Skeletal muscle satellite cell (primary cell): ENCODE results near the gene KANK2.

Experiments
- H3K27me3 ChIP-seq: 2 replicates; pipeline ENCODE4 v1.7.0; 2013; ENCODE audit warnings: low read length; ENCODE audit not compliant: control insufficient read depth, insufficient read depth
- H3K36me3 ChIP-seq: 2 replicates; pipeline ENCODE4 v1.7.0; 2013; ENCODE audit warnings: mild to moderate bottlenecking, control low read depth, low read length; ENCODE audit not compliant: insufficient read depth
- H3K4me1 ChIP-seq: 2 replicates; pipeline ENCODE4 v1.7.0; 2013; ENCODE audit warnings: low read length; ENCODE audit not compliant: control insufficient read depth, insufficient read depth
- H3K4me2 ChIP-seq: 2 replicates; pipeline ENCODE4 v1.7.0; 2013; ENCODE audit warnings: mild to moderate bottlenecking, low read length
- H3K4me3 ChIP-seq: 2 replicates; pipeline ENCODE4 v1.7.0; 2013; ENCODE audit warnings: low read length
- H3K9ac ChIP-seq: 2 replicates; pipeline ENCODE4 v1.7.0; 2013; ENCODE audit warnings: mild to moderate bottlenecking, low read depth, low read length, moderate library complexity
- H3K9me3 ChIP-seq: replicated peaks from 2 replicates; pipeline ENCODE4 v1.7.0; 2013; ENCODE audit warnings: mild to moderate bottlenecking, control low read depth, low read length

Gene KANK2

GRCh38 chr19:11223200-11223599, 25.9 kb upstream of the KANK2 start:
- H3K27me3 ChIP-seq: no peaks in the 10 kb centered on the region
- no peaks in the 10 kb centered on the region for H3K4me1 ChIP-seq
- H3K4me3 ChIP-seq: no peak overlapping the region
- no peak overlapping the region for H3K9ac ChIP-seq
- H3K36me3 ChIP-seq: peaks cover 34% of the 10 kb centered on the region
- H3K9me3 ChIP-seq: peaks cover 9% of the 10 kb centered on the region
- H3K4me2 ChIP-seq: no peak overlapping the region

- H3K27me3 ChIP-seq: no peaks in the 10 kb centered on the region
- H3K4me1 ChIP-seq: no peaks in the 10 kb centered on the region
- no peak overlapping the region for H3K4me2 ChIP-seq
- peaks cover 33% of the 10 kb centered on the region for H3K36me3 ChIP-seq
- H3K9me3 ChIP-seq: peaks cover 9% of the 10 kb centered on the region
- no peak overlapping the region for H3K4me3 ChIP-seq
- H3K9ac ChIP-seq: no peak overlapping the region
These were observed 23.8 kb upstream of the KANK2 start for GRCh38 chr19:11221082-11221598.

- no peak overlapping the region for H3K9ac ChIP-seq
- H3K36me3 ChIP-seq: peaks cover 29% of the 10 kb centered on the region
- no peaks in the 10 kb centered on the region for H3K9me3 ChIP-seq
- H3K27me3 ChIP-seq: no peaks in the 10 kb centered on the region
- no peak overlapping the region for H3K4me3 ChIP-seq
- no peaks in the 10 kb centered on the region for H3K4me1 ChIP-seq
- no peak overlapping the region for H3K4me2 ChIP-seq
These were observed 17.0 kb upstream of the KANK2 start for GRCh38 chr19:11214387-11214786.

- H3K9ac ChIP-seq: no peak overlapping the region
- no peak overlapping the region for H3K4me2 ChIP-seq
- peaks cover 21% of the 10 kb centered on the region for H3K36me3 ChIP-seq
- no peaks in the 10 kb centered on the region for H3K9me3 ChIP-seq
- no peaks in the 10 kb centered on the region for H3K27me3 ChIP-seq
- H3K4me1 ChIP-seq: no peaks in the 10 kb centered on the region
- no peak overlapping the region for H3K4me3 ChIP-seq
These were observed 13.2 kb upstream of the KANK2 start for GRCh38 chr19:11210656-11210928.

- peaks cover 17% of the 10 kb centered on the region for H3K36me3 ChIP-seq
- no peak overlapping the region for H3K4me3 ChIP-seq
- no peaks in the 10 kb centered on the region for H3K27me3 ChIP-seq
- no peak overlapping the region for H3K4me2 ChIP-seq
- H3K9me3 ChIP-seq: no peaks in the 10 kb centered on the region
- H3K4me1 ChIP-seq: peaks cover 5% of the 10 kb centered on the region
- H3K9ac ChIP-seq: no peak overlapping the region
These were observed 12.7 kb upstream of the KANK2 start for GRCh38 chr19:11209839-11210655.

- Histone ChIP-seq H3K27me3 (no peaks in the 10 kb centered on the region), H3K4me3 (no peak overlapping the region), H3K9me3 (no peaks in the 10 kb centered on the region), H3K4me1 (peaks cover 18% of the 10 kb centered on the region), H3K4me2 (no peak overlapping the region), H3K36me3 (peaks cover 17% of the 10 kb centered on the region), H3K9ac (no peak overlapping the region)
These were observed 11.5 kb upstream of the KANK2 start for GRCh38 chr19:11208561-11209471.

- no peak overlapping the region for H3K4me3 ChIP-seq
- no peaks in the 10 kb centered on the region for H3K9me3 ChIP-seq
- peaks cover 9% of the 10 kb centered on the region for H3K36me3 ChIP-seq
- H3K9ac ChIP-seq: no peak overlapping the region
- peaks cover 32% of the 10 kb centered on the region for H3K4me1 ChIP-seq
- no peak overlapping the region for H3K4me2 ChIP-seq
- no peaks in the 10 kb centered on the region for H3K27me3 ChIP-seq
These were observed 8.7 kb upstream of the KANK2 start for GRCh38 chr19:11205939-11206570.

GRCh38 chr19:11204943-11205349, 7.6 kb upstream of the KANK2 start:
- H3K4me1 ChIP-seq: peaks cover 32% of the 10 kb centered on the region
- peak overlapping the region; percentile 29 for H3K4me2 ChIP-seq
- H3K27me3 ChIP-seq: no peaks in the 10 kb centered on the region
- H3K4me3 ChIP-seq: no peak overlapping the region
- peaks cover 6% of the 10 kb centered on the region for H3K36me3 ChIP-seq
- no peak overlapping the region for H3K9ac ChIP-seq
- no peaks in the 10 kb centered on the region for H3K9me3 ChIP-seq

GRCh38 chr19:11204076-11204602, 6.8 kb upstream of the KANK2 start:
- Histone ChIP-seq H3K27me3 (no peaks in the 10 kb centered on the region), H3K4me3 (no peak overlapping the region), H3K9ac (no peak overlapping the region), H3K36me3 (peaks cover 7% of the 10 kb centered on the region), H3K4me1 (peaks cover 32% of the 10 kb centered on the region), H3K4me2 (no peak overlapping the region), H3K9me3 (no peaks in the 10 kb centered on the region)

- Histone ChIP-seq H3K9me3 (no peaks in the 10 kb centered on the region), H3K4me3 (peak overlapping the region; percentile 22), H3K27me3 (no peaks in the 10 kb centered on the region), H3K36me3 (peaks cover 9% of the 10 kb centered on the region), H3K9ac (peak overlapping the region; percentile 62), H3K4me1 (peaks cover 38% of the 10 kb centered on the region), H3K4me2 (peak overlapping the region; percentile 51)
These were observed 6.1 kb upstream of the KANK2 start for GRCh38 chr19:11203194-11204075.
